GM18499 (cell line): ENCODE data around the gene BRD8.

Experiments
- ATAC-seq: cut with Tn5 transposase; IDR thresholded peaks from one replicate; pipeline ENCODE4 v1.9.1; 2021; ENCODE audit warnings: moderate number of reproducible peaks; ENCODE audit not compliant: insufficient read depth, unreplicated experiment

Gene BRD8

GRCh38 chr5:138107213-138107612 is 71.2 kb downstream of the BRD8 start:
- no peak for ATAC-seq

GRCh38 chr5:138105709-138106108 is 72.7 kb downstream of the BRD8 start:
- no peak for ATAC-seq

- ATAC-seq, result no peak
Measured at GRCh38 chr5:138103319-138103637, 75.2 kb downstream of the BRD8 start.

- ATAC-seq, result no peak
Measured at GRCh38 chr5:138102454-138103318, 75.7 kb downstream of the BRD8 start.

- no peak for ATAC-seq
Measured at GRCh38 chr5:138096997-138097828, 81.2 kb downstream of the BRD8 start.

GRCh38 chr5:138096363-138096762 is 82.1 kb downstream of the BRD8 start:
- ATAC-seq, result no peak

- ATAC-seq, result no peak
Measured at GRCh38 chr5:138095100-138095907, 83.1 kb downstream of the BRD8 start.

GRCh38 chr5:138093036-138093435 is 85.4 kb downstream of the BRD8 start:
- no peak for ATAC-seq

- no peak for ATAC-seq
Measured at GRCh38 chr5:138092301-138092700, 86.1 kb downstream of the BRD8 start.

GRCh38 chr5:138091685-138092084 is 86.7 kb downstream of the BRD8 start:
- ATAC-seq, result no peak
